Peyer's patch (tissue), 4 donors: ENCODE data around the gene AFG3L2. TPM values are rescaled to one million over a fixed set of nuclear protein-coding genes. Genes with fewer than 3 reads are reported as not detected.
A peak's percentile ranks its signal among the peaks of the same experiment; 100 is the strongest.

Experiments used
- DNase-seq, 3 donors: peaks; one replicate each; pipeline ENCODE4 v3.0.0-alpha.2; 2017 to 2019
- H3K27ac ChIP-seq, 4 donors: fragments of 200-600 bp; sonication (generic); one replicate each; pipeline ENCODE4 v1.5.1; 2016 to 2019
- H3K27me3 ChIP-seq, 2 donors: fragments of 200-600 bp; sonication (generic); one replicate each; pipeline ENCODE4 v1.5.1; 2019
- H3K36me3 ChIP-seq, 3 donors: fragments of 200-600 bp; sonication (generic); one replicate each; pipeline ENCODE4 v1.5.1; 2016 to 2019
- H3K4me1 ChIP-seq, 4 donors: fragments of 200-600 bp; sonication (generic); one replicate each; pipeline ENCODE4 v1.5.1; 2016 to 2019
- H3K4me3 ChIP-seq, 4 donors: fragments of 200-600 bp; sonication (generic); 1 replicate in 3 of 4; 2 replicates in 1 of 4; pipeline ENCODE4 v1.5.1; 2016 to 2019; ENCODE audit warnings: mild to moderate bottlenecking in 1 of 4
- H3K9me3 ChIP-seq, 4 donors: fragments of 200-600 bp; sonication (generic); one replicate each; pipeline ENCODE4 v1.5.1; 2016 to 2019; ENCODE audit warnings: mild to moderate bottlenecking in 1 of 4
- CTCF ChIP-seq, 6 experiments: fragments of 450-650 bp in 4 of 6; fragments of 200-600 bp in 2 of 6; sonication (generic) in 1 of 6; IDR thresholded peaks; one replicate each; pipeline ENCODE4 v1.5.1; 2017 to 2019; ENCODE audit warnings: antibody characterized with exemption in 6 of 6, mild to moderate bottlenecking in 3 of 6, moderate library complexity in 1 of 6
- POLR2A ChIP-seq, 2 donors: fragments of 450-650 bp; IDR thresholded peaks; one replicate each; pipeline ENCODE4 v1.5.1; 2017; ENCODE audit warnings: antibody characterized with exemption in 2 of 2, mild to moderate bottlenecking in 2 of 2, moderate library complexity in 2 of 2
- total RNA-seq, 4 donors: library from RNA; depleted of rRNA; stranded (reverse); fragments of >200 nt; gene quantifications; one replicate each; pipeline ENCODE4 v1.1.0, GENCODE V29; 2016

The AFG3L2 gene
- total RNA-seq, 4 donors from 2014 or later: 47.9 to 111 (median 94.8) TPM

GRCh38 chr18:12301263-12302005 is 75.6 kb downstream of the AFG3L2 start:
- H3K36me3 ChIP-seq: no peaks in the 10 kb centered on the region
- no peaks in the 10 kb centered on the region for H3K9me3 ChIP-seq
- DNase-seq: no peak
- no peak overlapping the region for H3K27ac ChIP-seq
- peaks cover 0 to 2% (median 0%) of the 10 kb centered on the region in 4 donors for H3K4me1 ChIP-seq
- no peak for TF ChIP-seq CTCF (IDR thresholded peaks at IDR 0.05)
- no peak for TF ChIP-seq POLR2A (IDR thresholded peaks at IDR 0.05)
- no peaks in the 10 kb centered on the region for H3K27me3 ChIP-seq
- no peak overlapping the region for H3K4me3 ChIP-seq

GRCh38 chr18:12299862-12300261 is 77.2 kb downstream of the AFG3L2 start:
- Histone ChIP-seq H3K9me3 (no peaks in the 10 kb centered on the region), H3K4me3 (no peak overlapping the region), H3K27ac (no peak overlapping the region), H3K36me3 (no peaks in the 10 kb centered on the region), H3K27me3 (no peaks in the 10 kb centered on the region), H3K4me1 (no peaks in the 10 kb centered on the region)
- TF ChIP-seq CTCF (IDR thresholded peaks at IDR 0.05) (no peak), POLR2A (IDR thresholded peaks at IDR 0.05) (no peak)
- DNase-seq: no peak

GRCh38 chr18:12296457-12296856 is 80.6 kb downstream of the AFG3L2 start:
- Histone ChIP-seq H3K4me1 (no peaks in the 10 kb centered on the region), H3K9me3 (no peaks in the 10 kb centered on the region), H3K36me3 (no peaks in the 10 kb centered on the region), H3K27me3 (no peaks in the 10 kb centered on the region), H3K27ac (no peak overlapping the region), H3K4me3 (no peak overlapping the region)
- DNase-seq: no peak
- TF ChIP-seq POLR2A (IDR thresholded peaks at IDR 0.05) (no peak), CTCF (IDR thresholded peaks at IDR 0.05) (no peak)

GRCh38 chr18:12296087-12296403 is 81.0 kb downstream of the AFG3L2 start:
- Histone ChIP-seq H3K4me3 (no peak overlapping the region), H3K9me3 (no peaks in the 10 kb centered on the region), H3K36me3 (no peaks in the 10 kb centered on the region), H3K27me3 (no peaks in the 10 kb centered on the region), H3K4me1 (no peaks in the 10 kb centered on the region), H3K27ac (no peak overlapping the region)
- no peak for TF ChIP-seq CTCF (IDR thresholded peaks at IDR 0.05)
- TF ChIP-seq POLR2A (IDR thresholded peaks at IDR 0.05): no peak
- DNase-seq: no peak

- H3K36me3 ChIP-seq: no peaks in the 10 kb centered on the region
- DNase-seq: peak in 1 of 3 donors; percentile 5
Measured at GRCh38 chr18:12295389-12296086, 81.5 kb downstream of the AFG3L2 start.

More at GRCh38 chr18:12295389-12296086, 81.5 kb downstream of the AFG3L2 start:
- H3K4me1 ChIP-seq: no peaks in the 10 kb centered on the region
- no peak overlapping the region for H3K4me3 ChIP-seq
- no peaks in the 10 kb centered on the region for H3K9me3 ChIP-seq
- H3K27ac ChIP-seq: no peak overlapping the region
- TF ChIP-seq POLR2A (IDR thresholded peaks at IDR 0.05) (no peak), CTCF (IDR thresholded peaks at IDR 0.05) (no peak)
- H3K27me3 ChIP-seq: no peaks in the 10 kb centered on the region
